ENCODE results near the gene SIPA1L3.

Gene SIPA1L3

GRCh38 chr19:37932985-37933936 lies 26.3 kb downstream of the SIPA1L3 start:
- TF ChIP-seq, protein P1, sequence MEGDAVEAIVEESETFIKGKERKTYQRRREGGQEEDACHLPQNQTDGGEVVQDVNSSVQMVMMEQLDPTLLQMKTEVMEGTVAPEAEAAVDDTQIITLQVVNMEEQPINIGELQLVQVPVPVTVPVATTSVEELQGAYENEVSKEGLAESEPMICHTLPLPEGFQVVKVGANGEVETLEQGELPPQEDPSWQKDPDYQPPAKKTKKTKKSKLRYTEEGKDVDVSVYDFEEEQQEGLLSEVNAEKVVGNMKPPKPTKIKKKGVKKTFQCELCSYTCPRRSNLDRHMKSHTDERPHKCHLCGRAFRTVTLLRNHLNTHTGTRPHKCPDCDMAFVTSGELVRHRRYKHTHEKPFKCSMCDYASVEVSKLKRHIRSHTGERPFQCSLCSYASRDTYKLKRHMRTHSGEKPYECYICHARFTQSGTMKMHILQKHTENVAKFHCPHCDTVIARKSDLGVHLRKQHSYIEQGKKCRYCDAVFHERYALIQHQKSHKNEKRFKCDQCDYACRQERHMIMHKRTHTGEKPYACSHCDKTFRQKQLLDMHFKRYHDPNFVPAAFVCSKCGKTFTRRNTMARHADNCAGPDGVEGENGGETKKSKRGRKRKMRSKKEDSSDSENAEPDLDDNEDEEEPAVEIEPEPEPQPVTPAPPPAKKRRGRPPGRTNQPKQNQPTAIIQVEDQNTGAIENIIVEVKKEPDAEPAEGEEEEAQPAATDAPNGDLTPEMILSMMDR (IDR thresholded peaks at IDR 0.05; ENCODE audit: extremely low read depth, insufficient read depth, missing control alignments), result no peak
- no peak for DNase-seq (ENCODE audit: low spot score)
- in situ Hi-C loops (cut with MboI; ENCODE audit: low pct_unique_long_range_greater_than_20kb, low sequenced_read_pairs, unreplicated experiment), result no loop called here

GRCh38 chr19:37933937-37934358 lies 26.9 kb downstream of the SIPA1L3 start:
- in situ Hi-C loops (cut with MboI; ENCODE audit: low pct_unique_long_range_greater_than_20kb, low sequenced_read_pairs, unreplicated experiment), result no loop called here
- no peak for DNase-seq (ENCODE audit: low spot score)
- TF ChIP-seq, protein P1 (IDR thresholded peaks at IDR 0.05; ENCODE audit: extremely low read depth, insufficient read depth, missing control alignments), result no peak

- DNase-seq (ENCODE audit: low spot score), result no peak
Measured at GRCh38 chr19:37935341-37935740, 28.3 kb downstream of the SIPA1L3 start.

GRCh38 chr19:37936166-37936565 lies 29.2 kb downstream of the SIPA1L3 start:
- DNase-seq (ENCODE audit: low spot score), result no peak
- TF ChIP-seq, protein P1 (IDR thresholded peaks at IDR 0.05; ENCODE audit: extremely low read depth, insufficient read depth, missing control alignments), result no peak
- in situ Hi-C loops (cut with MboI; ENCODE audit: low pct_unique_long_range_greater_than_20kb, low sequenced_read_pairs, unreplicated experiment), result no loop called here

More at GRCh38 chr19:37935341-37935740, 28.3 kb downstream of the SIPA1L3 start:
- in situ Hi-C loops (cut with MboI; ENCODE audit: low pct_unique_long_range_greater_than_20kb, low sequenced_read_pairs, unreplicated experiment), result no loop called here
- TF ChIP-seq, protein P1 (IDR thresholded peaks at IDR 0.05; ENCODE audit: extremely low read depth, insufficient read depth, missing control alignments), result no peak

- TF ChIP-seq, protein P1 (IDR thresholded peaks at IDR 0.05; ENCODE audit: extremely low read depth, insufficient read depth, missing control alignments), result no peak
- in situ Hi-C loops (cut with MboI; ENCODE audit: low pct_unique_long_range_greater_than_20kb, low sequenced_read_pairs, unreplicated experiment), result no loop called here
- DNase-seq (ENCODE audit: low spot score), result no peak
Measured at GRCh38 chr19:37936886-37937285, 29.9 kb downstream of the SIPA1L3 start.

DNA sequence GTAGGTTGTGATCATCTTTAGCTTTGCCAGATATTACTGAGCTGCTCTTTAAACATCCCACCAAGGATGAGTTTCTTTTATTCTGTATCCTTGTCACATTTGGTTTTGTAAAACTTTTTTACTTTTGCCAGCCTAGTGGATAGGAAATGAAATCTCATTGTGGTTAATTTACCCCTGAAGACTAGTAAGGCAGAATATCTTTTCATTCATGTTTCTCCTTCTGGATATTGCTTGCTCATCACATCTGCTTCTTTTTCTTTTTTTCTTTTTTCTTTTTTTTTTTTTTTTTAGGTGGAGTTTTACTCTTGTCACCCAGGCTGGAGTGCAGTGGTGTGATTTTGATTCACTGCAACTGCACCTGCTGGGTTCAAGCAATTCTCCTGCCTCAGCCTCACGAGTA lies 31.3 kb downstream of the SIPA1L3 start:
- TF ChIP-seq, protein P1 (IDR thresholded peaks at IDR 0.05; ENCODE audit: extremely low read depth, insufficient read depth, missing control alignments), result no peak
- in situ Hi-C loops (cut with MboI; ENCODE audit: low pct_unique_long_range_greater_than_20kb, low sequenced_read_pairs, unreplicated experiment), result no loop called here
- DNase-seq (ENCODE audit: low spot score), result no peak

All from GM13977 (cell line).